Adrenal gland (tissue), 12 donors: ENCODE results near the gene SDF4. TPM values are rescaled to one million over a fixed set of nuclear protein-coding genes. Genes with fewer than 3 reads are reported as not detected.
A peak's percentile ranks its signal among the peaks of the same experiment; 100 is the strongest.

Experiments
- DNase-seq, 7 donors: peaks; one replicate each; pipeline ENCODE4 v3.0.0-alpha.2; 2019 to 2020
- H3K27ac ChIP-seq, 5 donors: fragments of 200-600 bp; sonication (generic) in 4 of 5; 1 replicate in 3 of 5; 2 replicates in 2 of 5; pipeline versions ENCODE4 v1.5.1 to v1.8.0; 2016 to 2020; ENCODE audit warnings: mild to moderate bottlenecking in 1 of 5
- H3K27me3 ChIP-seq: fragments of 200-600 bp; 2 replicates; pipeline ENCODE4 v1.8.0; 2021
- H3K36me3 ChIP-seq, 2 donors: fragments of 200-600 bp; replicated peaks in 1 of 2; 1 replicate in 1 of 2; 2 replicates in 1 of 2; pipeline versions ENCODE4 v1.5.1 to v1.8.0; 2018 to 2022
- H3K4me1 ChIP-seq, 2 donors: fragments of 200-600 bp; replicated peaks in 1 of 2; 1 replicate in 1 of 2; 2 replicates in 1 of 2; pipeline versions ENCODE4 v1.5.1 to v1.8.0; 2018 to 2021
- H3K4me3 ChIP-seq, 4 donors: fragments of 200-600 bp; sonication (generic) in 3 of 4; one replicate each; pipeline ENCODE4 v1.5.1; 2016 to 2018
- H3K9me3 ChIP-seq, 3 donors: fragments of 200-600 bp; sonication (generic) in 1 of 3; replicated peaks in 1 of 3; 1 replicate in 2 of 3; 2 replicates in 1 of 3; pipeline versions ENCODE4 v1.5.1 to v1.8.0; 2016 to 2021
- POLR2A ChIP-seq, 2 donors: fragments of 450-650 bp; IDR thresholded peaks; one replicate each; pipeline ENCODE4 v1.6.1; 2017; ENCODE audit warnings: antibody characterized with exemption in 2 of 2, mild to moderate bottlenecking in 2 of 2, moderate library complexity in 1 of 2
- WGBS, 4 donors: extraction: QIAGEN DNeasy Blood & Tissue Kit in 2 of 4; methylation state at CpG; one replicate each; pipeline versions ENCODE4 v1.1.5 to v1.1.7; 2013 to 2017; 5-methylcytosine and 5-hydroxymethylcytosine counted together
- intact Hi-C, 2 donors: fragments of 100-400 bp; cut with DNase I; formaldehyde crosslinking; loops; one replicate each; pipeline versions ENCODE4 v1.14.1 to v1.15.0; 2022 to 2023
- polyA plus RNA-seq, 3 donors: library from polyadenylated mRNA; stranded (reverse); fragments of 200-250 nt in 2 of 3; fragments of 350-450 nt in 1 of 3; fragmentation: Illumina TruSeq in 1 of 3; extraction: RNeasy Lipid Tissue Mini Kit (QIAGEN cat#74804) in 1 of 3; gene quantifications; one replicate each; pipeline ENCODE4 v1.2.3, GENCODE V29; 2013 to 2014
- total RNA-seq, 9 donors: library from RNA; depleted of rRNA in 4 of 9; stranded (reverse); fragments of >200 nt in 4 of 9; fragments of 120-200 nt in 1 of 9; fragmentation: NEBNext Ultra II Directional in 1 of 9; extraction: Animal tissue kit (Norgen Biotek cat#: 25700) in 1 of 9; gene quantifications; one replicate each; pipeline versions ENCODE4 v1.1.0 to v1.2.4, GENCODE V29; 2013 to 2023
- TF ChIP-seq, protein P1 (sequence below), 6 experiments: fragments of 450-650 bp in 4 of 6; fragments of 200-600 bp in 2 of 6; sonication (generic) in 1 of 6; IDR thresholded peaks; 1 replicate in 5 of 6; 2 replicates in 1 of 6; pipeline versions ENCODE4 v1.5.1 to v1.8.0; 2016 to 2021; ENCODE audit warnings: antibody characterized with exemption in 6 of 6, mild to moderate bottlenecking in 2 of 6, moderate library complexity in 1 of 6
- donor health status: healthy with polysubstance abuse.
- donor health status: Bipolar disorder and iron deficiency.
- donor health status: DM: yes; HTN: yes; CAD: no.
- donor health status: DM: no; HTN: no; CAD: no.
- donor health status: DM: no; HTN: no; CAD: no.
- donor health status: DM: yes; HTN: yes; CAD: no.

The SDF4 gene
- total and polyA plus RNA-seq, 12 donors: 49.4 to 221 (median 142) TPM

DNA sequence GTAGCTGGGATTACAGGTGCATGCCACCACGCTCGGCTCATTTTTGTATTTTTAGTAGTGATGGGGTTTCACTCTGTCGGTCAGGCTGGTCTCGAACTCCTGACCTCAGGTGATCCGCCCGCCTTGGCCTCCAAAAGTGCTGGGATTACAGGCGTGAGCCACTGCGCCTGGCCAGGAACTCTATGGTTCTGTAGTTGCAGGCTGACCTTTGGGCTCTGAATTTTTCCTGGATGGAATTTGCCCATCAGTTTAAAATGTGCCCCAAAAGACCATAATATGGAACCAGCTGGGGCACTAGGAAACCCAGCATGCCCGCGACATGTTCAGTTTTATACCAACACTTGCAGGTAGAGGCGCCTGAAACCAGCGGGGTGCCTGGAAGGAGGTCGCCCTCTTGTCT lies 46.8 kb upstream of the SDF4 start:
- no peaks in the 10 kb centered on the region for H3K9me3 ChIP-seq
- no peaks in the 10 kb centered on the region for H3K36me3 ChIP-seq
- no peak overlapping the region for H3K27ac ChIP-seq
- intact Hi-C loops: no loop called here
- no peak overlapping the region for H3K4me3 ChIP-seq
- DNase-seq: no peak
- WGBS, 4 donors: 91 to 98% (median 96%) methylated on average over 13 of the region's 13 CpGs
- TF ChIP-seq POLR2A (IDR thresholded peaks at IDR 0.05): no peak
- TF ChIP-seq, protein P1, sequence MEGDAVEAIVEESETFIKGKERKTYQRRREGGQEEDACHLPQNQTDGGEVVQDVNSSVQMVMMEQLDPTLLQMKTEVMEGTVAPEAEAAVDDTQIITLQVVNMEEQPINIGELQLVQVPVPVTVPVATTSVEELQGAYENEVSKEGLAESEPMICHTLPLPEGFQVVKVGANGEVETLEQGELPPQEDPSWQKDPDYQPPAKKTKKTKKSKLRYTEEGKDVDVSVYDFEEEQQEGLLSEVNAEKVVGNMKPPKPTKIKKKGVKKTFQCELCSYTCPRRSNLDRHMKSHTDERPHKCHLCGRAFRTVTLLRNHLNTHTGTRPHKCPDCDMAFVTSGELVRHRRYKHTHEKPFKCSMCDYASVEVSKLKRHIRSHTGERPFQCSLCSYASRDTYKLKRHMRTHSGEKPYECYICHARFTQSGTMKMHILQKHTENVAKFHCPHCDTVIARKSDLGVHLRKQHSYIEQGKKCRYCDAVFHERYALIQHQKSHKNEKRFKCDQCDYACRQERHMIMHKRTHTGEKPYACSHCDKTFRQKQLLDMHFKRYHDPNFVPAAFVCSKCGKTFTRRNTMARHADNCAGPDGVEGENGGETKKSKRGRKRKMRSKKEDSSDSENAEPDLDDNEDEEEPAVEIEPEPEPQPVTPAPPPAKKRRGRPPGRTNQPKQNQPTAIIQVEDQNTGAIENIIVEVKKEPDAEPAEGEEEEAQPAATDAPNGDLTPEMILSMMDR (IDR thresholded peaks at IDR 0.05): no peak
- peaks cover 9 to 25% of the 10 kb centered on the region in 2 donors for H3K4me1 ChIP-seq
- no peaks in the 10 kb centered on the region for H3K27me3 ChIP-seq

DNA sequence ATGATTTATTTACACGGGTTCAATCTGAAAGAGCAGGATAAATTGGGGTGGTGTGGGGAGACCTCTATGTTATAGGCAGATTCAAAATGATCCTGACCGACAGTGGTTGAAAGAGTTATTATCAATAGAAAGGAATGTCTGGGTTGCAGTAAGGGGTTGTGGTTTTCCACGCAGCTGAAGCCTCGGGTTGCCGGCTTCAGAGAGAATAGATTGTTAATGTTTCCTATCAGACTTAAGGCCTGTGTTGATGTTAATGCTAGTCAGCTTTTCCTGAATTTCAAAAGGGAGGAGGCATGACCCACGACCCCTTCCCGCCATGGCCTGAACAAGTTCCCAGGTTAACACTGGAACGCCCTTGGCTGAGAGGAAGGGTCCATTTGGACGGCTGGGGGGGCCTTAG lies 44.0 kb upstream of the SDF4 start:
- Histone ChIP-seq H3K4me1 (peaks cover 18 to 31% of the 10 kb centered on the region in 2 donors), H3K36me3 (no peaks in the 10 kb centered on the region), H3K27me3 (no peaks in the 10 kb centered on the region), H3K4me3 (no peak overlapping the region), H3K27ac (no peak overlapping the region), H3K9me3 (no peaks in the 10 kb centered on the region)
- WGBS, 4 donors: 84 to 91% (median 89%) methylated on average over 9 of the region's 9 CpGs
- intact Hi-C loops: no loop called here
- TF ChIP-seq, protein P1 (IDR thresholded peaks at IDR 0.05): no peak
- no peak for TF ChIP-seq POLR2A (IDR thresholded peaks at IDR 0.05)
- DNase-seq: no peak

DNA sequence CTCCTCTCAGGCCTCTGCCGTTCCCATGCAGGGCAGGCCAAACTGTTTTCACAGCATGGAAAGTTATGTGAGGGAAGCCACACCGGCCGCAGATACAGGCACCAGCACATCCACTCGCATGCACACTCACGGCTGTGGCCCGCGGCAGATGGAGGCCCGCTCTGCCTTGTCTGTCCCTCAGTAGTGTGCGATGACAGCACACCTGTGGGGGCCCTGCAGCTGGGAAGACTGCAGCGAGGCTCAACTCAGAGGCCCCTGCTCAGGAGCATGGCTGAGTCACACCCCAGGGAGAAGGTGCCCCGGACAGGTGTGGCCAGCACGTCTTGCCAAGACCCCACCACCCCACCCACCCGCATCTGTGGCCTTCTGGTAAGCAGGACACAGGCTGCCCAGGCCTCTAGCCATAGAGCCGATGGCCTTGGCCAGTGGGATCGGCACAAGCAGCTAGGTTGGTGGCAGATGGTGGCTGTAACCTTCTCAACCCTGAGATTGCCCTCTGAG lies 43.2 kb upstream of the SDF4 start:
- no peak overlapping the region for H3K27ac ChIP-seq
- no peaks in the 10 kb centered on the region for H3K27me3 ChIP-seq
- no peak for DNase-seq
- no peak for TF ChIP-seq POLR2A (IDR thresholded peaks at IDR 0.05)
- TF ChIP-seq, protein P1 (IDR thresholded peaks at IDR 0.05): no peak
- intact Hi-C loops: no loop called here
- no peaks in the 10 kb centered on the region for H3K36me3 ChIP-seq
- no peaks in the 10 kb centered on the region for H3K9me3 ChIP-seq
- peaks cover 20 to 38% of the 10 kb centered on the region in 2 donors for H3K4me1 ChIP-seq
- H3K4me3 ChIP-seq: peak overlapping the region in 1 of 4 donors; percentile 98
- WGBS, 4 donors: 80 to 93% (median 85%) methylated on average over 1 to 15 of the region's 15 CpGs

DNA sequence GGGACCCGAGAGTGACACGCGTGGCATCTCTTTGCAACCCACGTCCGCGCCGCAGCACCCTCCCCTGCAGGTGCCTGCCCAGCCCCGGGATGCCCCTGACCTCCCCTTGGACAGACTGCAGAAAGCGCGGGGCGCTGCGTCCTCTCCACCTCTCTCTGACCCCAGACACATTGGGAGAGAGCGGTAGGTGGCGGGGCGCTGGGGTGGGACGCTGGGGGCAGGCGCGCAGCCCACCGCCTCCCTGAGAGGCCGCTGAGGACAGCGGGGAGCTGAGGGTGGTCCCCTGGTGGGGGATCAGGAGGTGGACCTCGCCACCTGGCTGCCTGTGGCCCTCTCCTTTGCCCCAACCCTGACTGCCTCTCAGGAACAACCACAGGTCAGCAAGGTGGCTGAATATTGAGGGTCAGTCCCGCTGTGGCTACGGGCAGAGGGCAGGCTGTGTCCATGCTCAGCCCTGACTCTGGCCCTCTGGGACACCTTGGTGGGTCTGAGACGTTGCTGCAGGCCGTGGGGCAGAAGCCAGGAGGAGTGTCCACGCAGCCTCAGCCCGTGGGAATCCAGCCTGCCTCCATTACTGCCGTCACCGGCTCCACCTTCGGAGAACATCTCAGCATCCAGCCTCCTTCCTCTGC lies 42.6 kb upstream of the SDF4 start:
- H3K36me3 ChIP-seq: no peaks in the 10 kb centered on the region
- H3K4me3 ChIP-seq: peak overlapping the region; percentile 33 to 98 (median 50)
- intact Hi-C loops: no loop called here
- H3K9me3 ChIP-seq: no peaks in the 10 kb centered on the region
- peak overlapping the region in 3 of 5 donors; percentile 74 to 97 (median 77) for H3K27ac ChIP-seq
- peaks cover 20 to 38% of the 10 kb centered on the region in 2 donors for H3K4me1 ChIP-seq
- WGBS, 4 donors: 17 to 61% (median 24%) methylated on average over 6 to 31 of the region's 31 CpGs
- TF ChIP-seq, protein P1 (IDR thresholded peaks at IDR 0.05): no peak
- no peak for TF ChIP-seq POLR2A (IDR thresholded peaks at IDR 0.05)
- no peak for DNase-seq
- H3K27me3 ChIP-seq: no peaks in the 10 kb centered on the region
